Prostate gland (tissue), 2 donors: ENCODE results near the gene ZSCAN5A. TPM values are rescaled to one million over a fixed set of nuclear protein-coding genes. Genes with fewer than 3 reads are reported as not detected.

Source experiments
- DNase-seq: peaks from one replicate; pipeline ENCODE4 v3.0.0-alpha.2; 2019; ENCODE audit warnings: low spot score
- H3K27ac ChIP-seq, 2 donors: fragments of 200-600 bp; sonication (generic); 2 replicates each; pipeline ENCODE4 v1.5.1; 2017 to 2019
- H3K27me3 ChIP-seq: fragments of 200-600 bp; sonication (generic); replicated peaks from 2 replicates; pipeline ENCODE4 v1.5.1; 2019; ENCODE audit not compliant: insufficient read depth
- H3K36me3 ChIP-seq, 2 donors: fragments of 200-600 bp; sonication (generic); 1 replicate in 1 of 2; 2 replicates in 1 of 2; pipeline versions ENCODE4 v1.5.1 to v1.8.1; 2017 to 2019
- H3K4me1 ChIP-seq: fragments of 200-600 bp; sonication (generic); replicated peaks from 2 replicates; pipeline ENCODE4 v1.5.1; 2019
- H3K4me3 ChIP-seq, 2 donors: fragments of 200-600 bp; sonication (generic); 2 replicates each; pipeline ENCODE4 v1.5.1; 2017 to 2019
- H3K9me3 ChIP-seq: fragments of 200-600 bp; sonication (generic); 2 replicates; pipeline ENCODE4 v1.5.1; 2017
- POLR2A ChIP-seq: fragments of 450-650 bp; IDR thresholded peaks from one replicate; pipeline ENCODE4 v1.6.1; 2016; ENCODE audit warnings: antibody characterized with exemption, mild to moderate bottlenecking
- POLR2AphosphoS5 ChIP-seq: sonication (generic); formaldehyde crosslinking; IDR thresholded peaks from one replicate; pipeline ENCODE4 v1.6.1; 2017; ENCODE audit warnings: antibody characterized with exemption
- WGBS: methylation state at CpG from one replicate; pipeline ENCODE4 v1.1.5; 2018; 5-methylcytosine and 5-hydroxymethylcytosine counted together
- intact Hi-C: fragments of 100-400 bp; cut with DNase I; formaldehyde crosslinking; loops from one replicate; pipeline ENCODE4 v1.14.2; 2022
- total RNA-seq, 2 donors: library from RNA; depleted of rRNA; stranded (reverse); fragments of >200 nt; gene quantifications; one replicate each; pipeline ENCODE4 v1.1.0, GENCODE V29; 2016
- TF ChIP-seq, protein P1 (sequence below), 4 experiments: fragments of 200-600 bp in 2 of 4; fragments of 450-650 bp in 2 of 4; sonication (generic) in 2 of 4; IDR thresholded peaks; 1 replicate in 3 of 4; 2 replicates in 1 of 4; pipeline ENCODE4 v1.5.1; 2016 to 2019; ENCODE audit warnings: antibody characterized with exemption in 4 of 4, mild to moderate bottlenecking in 2 of 4, moderate library complexity in 2 of 4

The ZSCAN5A gene, protein sequence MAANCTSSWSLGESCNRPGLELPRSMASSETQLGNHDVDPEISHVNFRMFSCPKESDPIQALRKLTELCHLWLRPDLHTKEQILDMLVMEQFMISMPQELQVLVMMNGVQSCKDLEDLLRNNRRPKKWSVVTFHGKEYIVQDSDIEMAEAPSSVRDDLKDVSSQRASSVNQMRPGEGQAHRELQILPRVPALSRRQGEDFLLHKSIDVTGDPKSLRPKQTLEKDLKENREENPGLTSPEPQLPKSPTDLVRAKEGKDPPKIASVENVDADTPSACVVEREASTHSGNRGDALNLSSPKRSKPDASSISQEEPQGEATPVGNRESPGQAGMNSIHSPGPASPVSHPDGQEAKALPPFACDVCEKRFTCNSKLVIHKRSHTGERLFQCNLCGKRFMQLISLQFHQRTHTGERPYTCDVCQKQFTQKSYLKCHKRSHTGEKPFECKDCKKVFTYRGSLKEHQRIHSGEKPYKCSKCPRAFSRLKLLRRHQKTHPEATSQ
- 10 to 100 TPM; 13.3 to 21.9 TPM for total RNA-seq

DNA sequence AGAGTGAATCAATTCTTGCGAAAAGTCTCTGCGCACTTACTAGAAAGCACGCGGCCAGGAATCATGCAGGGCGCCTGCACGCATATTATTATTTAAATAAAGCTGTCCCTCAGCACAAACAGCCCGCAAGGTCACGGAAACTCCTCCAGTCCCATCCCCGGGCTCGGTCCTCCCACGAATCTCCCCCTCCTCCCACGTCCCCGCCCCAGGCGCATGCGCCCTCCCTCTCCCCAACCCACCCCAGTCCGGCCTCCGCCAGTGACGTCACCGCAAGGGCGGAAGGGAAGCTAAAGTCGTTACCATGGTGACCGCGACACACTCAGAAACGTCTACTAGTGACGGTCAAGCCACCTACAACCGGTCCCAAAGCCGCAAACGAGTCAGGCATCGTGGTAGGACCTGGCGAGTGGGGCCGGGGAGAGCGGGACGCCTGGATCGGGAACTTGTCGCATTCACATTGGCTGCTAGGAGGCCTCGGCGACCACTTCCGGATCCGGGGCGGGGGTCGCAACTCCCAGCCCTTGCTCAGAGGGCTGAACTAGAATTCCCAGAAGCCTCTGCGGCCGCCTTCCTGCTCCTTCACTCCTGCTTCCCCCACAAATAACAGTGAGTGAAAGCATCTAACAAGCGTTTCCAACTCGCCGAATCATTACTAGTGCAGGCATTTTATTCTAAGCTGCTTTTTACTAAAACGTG lies at the start of gene ZSCAN5A:
Gene ZSCAN5A, minus strand, starts transcription at position 459 of the 696 bp plus-strand sequence. CDS start 89,793 bp downstream, outside the sequence.
- H3K27ac ChIP-seq, result peak within 1 kb of the TSS; percentile 94 to 96
- peak; percentile 95 for DNase-seq
- WGBS, result under 1% methylated on average over 44 of the region's 47 CpGs
- TF ChIP-seq POLR2A (peak; percentile 15), POLR2AphosphoS5 (no peak)
- TF ChIP-seq, protein P1, sequence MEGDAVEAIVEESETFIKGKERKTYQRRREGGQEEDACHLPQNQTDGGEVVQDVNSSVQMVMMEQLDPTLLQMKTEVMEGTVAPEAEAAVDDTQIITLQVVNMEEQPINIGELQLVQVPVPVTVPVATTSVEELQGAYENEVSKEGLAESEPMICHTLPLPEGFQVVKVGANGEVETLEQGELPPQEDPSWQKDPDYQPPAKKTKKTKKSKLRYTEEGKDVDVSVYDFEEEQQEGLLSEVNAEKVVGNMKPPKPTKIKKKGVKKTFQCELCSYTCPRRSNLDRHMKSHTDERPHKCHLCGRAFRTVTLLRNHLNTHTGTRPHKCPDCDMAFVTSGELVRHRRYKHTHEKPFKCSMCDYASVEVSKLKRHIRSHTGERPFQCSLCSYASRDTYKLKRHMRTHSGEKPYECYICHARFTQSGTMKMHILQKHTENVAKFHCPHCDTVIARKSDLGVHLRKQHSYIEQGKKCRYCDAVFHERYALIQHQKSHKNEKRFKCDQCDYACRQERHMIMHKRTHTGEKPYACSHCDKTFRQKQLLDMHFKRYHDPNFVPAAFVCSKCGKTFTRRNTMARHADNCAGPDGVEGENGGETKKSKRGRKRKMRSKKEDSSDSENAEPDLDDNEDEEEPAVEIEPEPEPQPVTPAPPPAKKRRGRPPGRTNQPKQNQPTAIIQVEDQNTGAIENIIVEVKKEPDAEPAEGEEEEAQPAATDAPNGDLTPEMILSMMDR (IDR thresholded peaks at IDR 0.05), result no peak
- H3K4me3 ChIP-seq, result peak within 1 kb of the TSS; percentile 55 to 62
- no peaks in the 10 kb centered on the region for H3K4me1 ChIP-seq
- no peaks in the 10 kb centered on the region for H3K36me3 ChIP-seq
- intact Hi-C loops, result no loop called here
- H3K9me3 ChIP-seq, result no peaks in the 10 kb centered on the region
- H3K27me3 ChIP-seq, result no peaks in the 10 kb centered on the region

DNA sequence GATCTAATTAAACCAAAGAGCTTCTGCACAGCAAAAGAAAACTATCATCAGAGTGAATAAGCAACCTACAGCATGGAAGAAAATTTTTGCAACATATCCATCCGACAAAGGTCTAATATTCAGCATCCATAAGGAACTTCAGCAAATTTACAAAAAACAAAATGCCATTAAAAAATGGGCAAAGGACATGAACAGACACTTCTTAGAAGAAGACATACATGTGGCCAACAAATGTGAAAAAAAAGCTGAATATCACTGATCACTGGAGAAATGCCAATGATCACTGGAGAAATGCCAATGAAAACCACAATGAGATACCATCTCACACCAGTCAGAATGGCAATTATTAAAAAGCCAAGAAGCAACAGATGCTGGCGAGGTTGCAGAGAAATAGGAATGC lies 46.2 kb upstream of the ZSCAN5A start:
- Histone ChIP-seq H3K36me3 (no peaks in the 10 kb centered on the region), H3K4me1 (no peaks in the 10 kb centered on the region), H3K4me3 (no peak overlapping the region), H3K9me3 (no peaks in the 10 kb centered on the region), H3K27me3 (no peaks in the 10 kb centered on the region), H3K27ac (no peak overlapping the region)
- intact Hi-C loops, result no loop called here
- TF ChIP-seq, protein P1 (IDR thresholded peaks at IDR 0.05), result no peak
- TF ChIP-seq POLR2A (no peak), POLR2AphosphoS5 (no peak)
- no peak for DNase-seq
- WGBS, result 82% methylated on average over 2 of the region's 2 CpGs

DNA sequence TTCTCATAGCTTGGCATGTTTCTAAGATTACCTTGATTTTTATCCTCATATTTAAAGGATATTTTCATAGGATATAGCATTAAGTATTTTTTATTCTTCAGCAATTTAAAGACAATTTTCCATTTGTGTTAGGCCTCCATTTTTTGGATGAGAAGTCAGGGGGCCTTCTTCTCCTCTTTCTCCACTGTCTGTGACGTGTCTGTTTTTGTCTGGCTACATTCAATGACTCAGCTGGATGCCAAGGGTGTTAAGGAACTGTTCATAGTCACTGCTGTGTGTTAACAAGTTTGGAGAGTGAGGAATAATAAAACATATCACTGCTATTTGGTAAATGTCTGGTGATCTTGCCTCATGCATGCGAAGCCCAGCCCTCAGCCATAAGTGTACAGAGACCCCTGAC lies 42.3 kb upstream of the ZSCAN5A start:
- Histone ChIP-seq H3K4me1 (no peaks in the 10 kb centered on the region), H3K27me3 (no peaks in the 10 kb centered on the region), H3K9me3 (no peaks in the 10 kb centered on the region), H3K4me3 (no peak overlapping the region), H3K27ac (no peak overlapping the region), H3K36me3 (no peaks in the 10 kb centered on the region)
- TF ChIP-seq, protein P1 (IDR thresholded peaks at IDR 0.05), result no peak
- TF ChIP-seq POLR2AphosphoS5 (no peak), POLR2A (no peak)
- WGBS, result 81% methylated on average over 2 of the region's 2 CpGs
- intact Hi-C loops, result no loop called here
- no peak for DNase-seq

DNA sequence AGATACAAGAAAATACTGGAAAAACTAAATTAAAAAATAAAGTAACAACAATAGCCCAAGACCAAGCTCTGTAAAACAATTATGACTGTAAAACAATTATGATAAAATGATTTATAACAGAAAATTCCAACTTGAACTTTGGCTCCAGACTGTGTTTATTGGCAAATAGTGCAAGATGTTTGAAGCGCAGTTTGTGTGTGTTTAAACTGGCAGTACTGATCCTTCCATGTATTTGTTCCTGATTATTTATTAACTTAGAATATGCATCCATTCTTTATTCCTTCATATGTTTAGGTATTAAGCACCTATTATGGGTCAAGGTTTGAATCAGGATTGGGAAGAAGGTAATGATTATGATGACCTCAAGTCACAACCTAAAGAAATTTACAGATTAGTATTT lies 40.9 kb upstream of the ZSCAN5A start:
- TF ChIP-seq POLR2A (no peak), POLR2AphosphoS5 (peak; percentile 10)
- TF ChIP-seq, protein P1 (IDR thresholded peaks at IDR 0.05), result no peak
- WGBS, result 63% methylated on average over 1 of the region's 1 CpG
- Histone ChIP-seq H3K27ac (no peak overlapping the region), H3K9me3 (no peaks in the 10 kb centered on the region), H3K4me1 (no peaks in the 10 kb centered on the region), H3K4me3 (no peak overlapping the region), H3K27me3 (no peaks in the 10 kb centered on the region), H3K36me3 (no peaks in the 10 kb centered on the region)
- intact Hi-C loops, result no loop called here
- no peak for DNase-seq
